Measurements from ENCODE around the gene SDC1.

- TF ChIP-seq CTCF (IDR thresholded peaks at IDR 0.05): no peak
- TF ChIP-seq ZFX (IDR thresholded peaks at IDR 0.05; ENCODE audit: borderline replicate concordance): no peak
These were observed 7.9 kb upstream of the SDC1 start for GRCh38 chr2:20232837-20233207.

Data from 22Rv1 (cell line).